CD4-positive, alpha-beta memory T cell (primary cell): Measurements from ENCODE around the gene CREBL2. TPM values are rescaled to one million over a fixed set of nuclear protein-coding genes. Genes with fewer than 3 reads are reported as not detected.
"Not testable (repeated sequence)": the region's sequence is repeated elsewhere in the genome, so short reads cannot be mapped to it uniquely, and the experiment has no call there.

Experiments used
- CTCF ChIA-PET: fragments of 350-600 bp; sonication (Branson Sonifier 250); formaldehyde crosslinking; loops from one replicate; lab custom pipeline; 2021; ENCODE audit warnings: inconsistent platforms; ENCODE audit not compliant: partially characterized antibody; lab: Charles Lee
- POLR2A ChIA-PET: fragments of 350-600 bp; sonication (Branson Sonifier 250); formaldehyde crosslinking; loops from one replicate; lab custom pipeline; 2021; ENCODE audit not compliant: partially characterized antibody; lab: Charles Lee
- DNase-seq, 5 donors: peaks; one replicate each; pipeline versions ENCODE4 v3.0.0 to v3.0.0-alpha.2; 2020 to 2022; ENCODE audit warnings: mixed read lengths in 1 of 5
- H3K27ac ChIP-seq: one replicate; pipeline ENCODE4 v1.7.0; 2013; ENCODE audit warnings: low read depth, low read length
- H3K27me3 ChIP-seq: 2 replicates; pipeline ENCODE4 v1.7.0; 2013; ENCODE audit warnings: mild to moderate bottlenecking, low read length, moderate library complexity; ENCODE audit not compliant: insufficient read depth
- H3K36me3 ChIP-seq: 2 replicates; pipeline ENCODE4 v1.7.0; 2013; ENCODE audit warnings: mild to moderate bottlenecking, low read length, moderate library complexity; ENCODE audit not compliant: insufficient read depth
- H3K4me1 ChIP-seq: 2 replicates; pipeline ENCODE4 v1.7.0; 2013; ENCODE audit warnings: mild to moderate bottlenecking, low read length, moderate library complexity; ENCODE audit not compliant: insufficient read depth
- H3K4me3 ChIP-seq, 2 donors: one replicate each; pipeline ENCODE4 v1.7.0; 2013; ENCODE audit warnings: low read length in 2 of 2, mild to moderate bottlenecking in 1 of 2
- H3K9me3 ChIP-seq, 2 donors: one replicate each; pipeline ENCODE4 v1.7.0; 2013; ENCODE audit warnings: low read length in 2 of 2, control low read depth in 1 of 2; ENCODE audit not compliant: control insufficient read depth in 1 of 2
- H3K27ac Mint-ChIP-seq, 7 donors: one replicate each; pipeline ENCODE4 v1.8.0; 2020 to 2021; ENCODE audit warnings: mixed read lengths in 7 of 7, mild to moderate bottlenecking in 6 of 7, inconsistent platforms in 3 of 7, moderate library complexity in 3 of 7
- H3K27me3 Mint-ChIP-seq, 2 donors: one replicate each; pipeline ENCODE4 v1.8.0; 2020 to 2021; ENCODE audit warnings: mixed read lengths in 2 of 2
- H3K36me3 Mint-ChIP-seq, 2 donors: one replicate each; pipeline ENCODE4 v1.8.0; 2020 to 2021; ENCODE audit warnings: mixed read lengths in 2 of 2, inconsistent platforms in 1 of 2, mild to moderate bottlenecking in 1 of 2
- H3K4me1 Mint-ChIP-seq, 4 donors: one replicate each; pipeline ENCODE4 v1.8.0; 2020 to 2021; ENCODE audit warnings: mixed read lengths in 4 of 4, mild to moderate bottlenecking in 1 of 4
- H3K4me3 Mint-ChIP-seq, 8 donors: one replicate each; pipeline ENCODE4 v1.8.0; 2020 to 2021; ENCODE audit warnings: mixed read lengths in 8 of 8, mild to moderate bottlenecking in 7 of 8, moderate library complexity in 6 of 8, inconsistent platforms in 3 of 8
- H3K9me3 Mint-ChIP-seq, 8 donors: one replicate each; pipeline ENCODE4 v1.8.0; 2020 to 2021; ENCODE audit warnings: mixed read lengths in 8 of 8, mild to moderate bottlenecking in 5 of 8, inconsistent platforms in 3 of 8, moderate library complexity in 1 of 8
- intact Hi-C: fragments of 100-400 bp; cut with micrococcal nuclease; formaldehyde crosslinking; loops from one replicate; pipeline ENCODE4 v1.15.1; 2023
- polyA plus RNA-seq, 2 donors: library from polyadenylated mRNA; unstranded; fragments of 300-500 nt; fragmentation: Illumina TruSeq; gene quantifications; one replicate each; pipeline ENCODE4 v1.2.3, GENCODE V29; 2021
- total RNA-seq, 2 experiments: library from RNA; stranded (reverse); gene quantifications; one replicate each; pipeline ENCODE4 v1.2.3, GENCODE V29; 2021

CREBL2 gene
- total and polyA plus RNA-seq, 4 experiments from 2014 or later = 51.0 to 107 (median 61.8) TPM

GRCh38 chr12:12628013-12628412 is 16.3 kb downstream of the CREBL2 start:
- H3K4me1 Mint-ChIP-seq = peaks cover 67 to 90% (median 78%) of the 10 kb centered on the region in 4 donors
- no peak overlapping the region for H3K27ac ChIP-seq
- H3K9me3 Mint-ChIP-seq = peaks cover 0 to 5% (median 0%) of the 10 kb centered on the region in 8 donors
- DNase-seq = no peak
- no peaks in the 10 kb centered on the region for H3K9me3 ChIP-seq
- H3K4me1 ChIP-seq = peaks cover 84% of the 10 kb centered on the region
- H3K27ac Mint-ChIP-seq = peak overlapping the region in 3 of 7 donors; percentile 37 to 43 (median 41)
- CTCF ChIA-PET = interaction anchor here (1.2 to 2.0 kb wide), 2 partner anchors 28 to 109 kb away, joined by 3 to 5 read pairs; no protein-coding TSS in a partner anchor
- H3K36me3 Mint-ChIP-seq = peaks cover 10 to 26% of the 10 kb centered on the region in 2 donors
- H3K27me3 ChIP-seq = no peaks in the 10 kb centered on the region
- POLR2A ChIA-PET = no interaction called here
- peak overlapping the region in 4 of 8 donors; percentile 3 to 45 (median 26) for H3K4me3 Mint-ChIP-seq
- H3K4me3 ChIP-seq = no peak overlapping the region
- H3K36me3 ChIP-seq = no peaks in the 10 kb centered on the region
- intact Hi-C loops = no loop called here
- no peaks in the 10 kb centered on the region for H3K27me3 Mint-ChIP-seq

- no peaks in the 10 kb centered on the region for H3K9me3 Mint-ChIP-seq
- H3K4me3 Mint-ChIP-seq = peak overlapping the region in 7 of 8 donors; percentile 29 to 75 (median 55)
- H3K36me3 Mint-ChIP-seq = peaks cover 20 to 24% of the 10 kb centered on the region in 2 donors
- ChIA-PET POLR2A (interaction anchor here (0.8 to 3.5 kb wide), 8 partner anchors 8 to 117 kb away, joined by 3 to 16 read pairs (median 4); no protein-coding TSS in a partner anchor), CTCF (interaction anchor here (0.9 to 5.9 kb wide), 7 partner anchors 8 to 128 kb away, joined by 3 to 25 read pairs (median 5); no protein-coding TSS in a partner anchor)
- peaks cover 43 to 72% (median 61%) of the 10 kb centered on the region in 4 donors for H3K4me1 Mint-ChIP-seq
- H3K9me3 ChIP-seq = no peaks in the 10 kb centered on the region
- H3K27me3 Mint-ChIP-seq = no peaks in the 10 kb centered on the region
- no peak for DNase-seq
- H3K4me3 ChIP-seq = no peak overlapping the region
- intact Hi-C loops = no loop called here
- peaks cover 56% of the 10 kb centered on the region for H3K4me1 ChIP-seq
- peaks cover 11% of the 10 kb centered on the region for H3K36me3 ChIP-seq
- no peak overlapping the region for H3K27ac ChIP-seq
- peak overlapping the region in 6 of 7 donors; percentile 7 to 86 (median 52) for H3K27ac Mint-ChIP-seq
- H3K27me3 ChIP-seq = no peaks in the 10 kb centered on the region
Observed at GRCh38 chr12:12630850-12631249, 19.2 kb downstream of the CREBL2 start.

GRCh38 chr12:12635651-12636050 is 24.0 kb downstream of the CREBL2 start:
- Mint-ChIP-seq H3K36me3 (peaks cover 55 to 56% of the 10 kb centered on the region in 2 donors), H3K9me3 (peaks cover 0 to 14% (median 7%) of the 10 kb centered on the region in 8 donors), H3K4me1 (peaks cover 8 to 33% (median 21%) of the 10 kb centered on the region in 4 donors), H3K4me3 (no peak overlapping the region), H3K27ac (peak overlapping the region in 1 of 7 donors; percentile 53), H3K27me3 (no peaks in the 10 kb centered on the region)
- no peaks in the 10 kb centered on the region for H3K27me3 ChIP-seq
- ChIA-PET CTCF (interaction anchor here (0.7 to 5.9 kb wide), 3 partner anchors 20 to 1080 kb away, joined by 3 to 25 read pairs (median 6); no protein-coding TSS in a partner anchor), POLR2A (no interaction called here)
- H3K4me3 ChIP-seq = no peak overlapping the region
- no peak overlapping the region for H3K27ac ChIP-seq
- no peak for DNase-seq
- intact Hi-C loops = no loop called here
- H3K36me3 ChIP-seq = peaks cover 32% of the 10 kb centered on the region
- H3K4me1 ChIP-seq = peaks cover 9% of the 10 kb centered on the region
- no peaks in the 10 kb centered on the region for H3K9me3 ChIP-seq

- H3K4me3 ChIP-seq = no peak overlapping the region
- H3K27ac Mint-ChIP-seq = peak overlapping the region in 2 of 7 donors; percentile 11 to 17
- no peak overlapping the region for H3K4me3 Mint-ChIP-seq
- no peaks in the 10 kb centered on the region for H3K4me1 ChIP-seq
- no peaks in the 10 kb centered on the region for H3K27me3 Mint-ChIP-seq
- H3K9me3 ChIP-seq = no peaks in the 10 kb centered on the region
- peaks cover 59 to 60% of the 10 kb centered on the region in 2 donors for H3K36me3 Mint-ChIP-seq
- POLR2A ChIA-PET = no interaction called here
- H3K9me3 Mint-ChIP-seq = peaks cover 0 to 17% (median 7%) of the 10 kb centered on the region in 8 donors
- CTCF ChIA-PET = no interaction called here
- no peak overlapping the region for H3K27ac ChIP-seq
- peaks cover 0 to 23% (median 11%) of the 10 kb centered on the region in 4 donors for H3K4me1 Mint-ChIP-seq
- H3K36me3 ChIP-seq = peaks cover 32% of the 10 kb centered on the region
- intact Hi-C loops = no loop called here
- DNase-seq = no peak
- no peaks in the 10 kb centered on the region for H3K27me3 ChIP-seq
Observed at GRCh38 chr12:12636641-12637040, 25.0 kb downstream of the CREBL2 start.

GRCh38 chr12:12639995-12640394 is 28.3 kb downstream of the CREBL2 start:
- intact Hi-C loops, H3K4me3 ChIP-seq, H3K4me1 Mint-ChIP-seq, H3K4me1 ChIP-seq, H3K4me3 Mint-ChIP-seq, H3K9me3 ChIP-seq, H3K27me3 ChIP-seq, H3K27ac ChIP-seq, DNase-seq, H3K27me3 Mint-ChIP-seq, POLR2A ChIA-PET, CTCF ChIA-PET: not testable (repeated sequence)
- peak overlapping the region in 1 of 7 donors; percentile 23 for H3K27ac Mint-ChIP-seq
- peaks cover 0 to 17% (median 7%) of the 10 kb centered on the region in 8 donors for H3K9me3 Mint-ChIP-seq
- peaks cover 39% of the 10 kb centered on the region for H3K36me3 ChIP-seq
- peaks cover 69 to 75% of the 10 kb centered on the region in 2 donors for H3K36me3 Mint-ChIP-seq

- Mint-ChIP-seq H3K27ac (peak overlapping the region in 3 of 7 donors; percentile 10 to 73 (median 25)), H3K4me3 (no peak overlapping the region), H3K9me3 (peaks cover 0 to 18% (median 8%) of the 10 kb centered on the region in 8 donors), H3K36me3 (peaks cover 68 to 72% of the 10 kb centered on the region in 2 donors), H3K4me1 (peaks cover 4 to 16% (median 6%) of the 10 kb centered on the region in 4 donors), H3K27me3 (no peaks in the 10 kb centered on the region)
- Histone ChIP-seq H3K27me3 (no peaks in the 10 kb centered on the region), H3K36me3 (peaks cover 28% of the 10 kb centered on the region), H3K27ac (no peak overlapping the region), H3K9me3 (no peaks in the 10 kb centered on the region), H3K4me1 (no peaks in the 10 kb centered on the region), H3K4me3 (no peak overlapping the region)
- DNase-seq = no peak
- POLR2A ChIA-PET = no interaction called here
- intact Hi-C loops = no loop called here
- CTCF ChIA-PET = interaction anchor here (0.6 to 1.8 kb wide), 5 partner anchors 8 to 640 kb away, joined by 3 to 6 read pairs (median 4); no protein-coding TSS in a partner anchor
Observed at GRCh38 chr12:12641650-12642049, 30.0 kb downstream of the CREBL2 start.

GRCh38 chr12:12642916-12643315 is 31.2 kb downstream of the CREBL2 start:
- peaks cover 25% of the 10 kb centered on the region for H3K36me3 ChIP-seq
- peaks cover 64 to 68% of the 10 kb centered on the region in 2 donors for H3K36me3 Mint-ChIP-seq

More at GRCh38 chr12:12642916-12643315, 31.2 kb downstream of the CREBL2 start:
- no peak overlapping the region for H3K27ac ChIP-seq
- Mint-ChIP-seq H3K4me1 (peaks cover 4 to 15% (median 7%) of the 10 kb centered on the region in 4 donors), H3K9me3 (peaks cover 0 to 31% (median 16%) of the 10 kb centered on the region in 8 donors), H3K27ac (peak overlapping the region in 3 of 7 donors; percentile 12 to 31 (median 12)), H3K27me3 (no peaks in the 10 kb centered on the region), H3K4me3 (no peak overlapping the region)
- H3K27me3 ChIP-seq = no peaks in the 10 kb centered on the region
- peaks cover 0 to 7% of the 10 kb centered on the region in 2 donors for H3K9me3 ChIP-seq
- ChIA-PET CTCF (interaction anchor here (1.2 to 1.8 kb wide), 5 partner anchors 7 to 94 kb away, joined by 3 to 8 read pairs (median 5); partner anchors contain the start of gene CREBL2), POLR2A (interaction anchor here (1.1 to 1.5 kb wide), 4 partner anchors 31 to 264 kb away, joined by 3 to 4 read pairs (median 3); partner anchors contain the start of genes CREBL2 and DUSP16)
- no peak for DNase-seq
- no peaks in the 10 kb centered on the region for H3K4me1 ChIP-seq
- intact Hi-C loops = no loop called here
- no peak overlapping the region for H3K4me3 ChIP-seq
